H1 (cell line): Measurements from ENCODE around the gene SPRN. TPM values are rescaled to one million over a fixed set of nuclear protein-coding genes. Genes with fewer than 3 reads are reported as not detected.

Source experiments
- CREB1 ChIP-seq: IDR thresholded peaks from 2 replicates; pipeline ENCODE4 v1.6.1; 2012; ENCODE audit warnings: inconsistent platforms
- HDAC6 ChIP-seq: IDR thresholded peaks from one replicate; pipeline ENCODE4 v1.7.1; 2012; ENCODE audit warnings: low read depth, mild to moderate bottlenecking, inconsistent platforms, low read length, moderate library complexity
- KDM4A ChIP-seq: IDR thresholded peaks from one replicate; pipeline ENCODE4 v1.7.1; 2012; ENCODE audit warnings: low read depth, mild to moderate bottlenecking, moderate library complexity, low read length, inconsistent platforms; ENCODE audit not compliant: severe bottlenecking
- KDM5A ChIP-seq: fragments of 200-600 bp; IDR thresholded peaks from 2 replicates; pipeline ENCODE4 v1.7.1; 2012; ENCODE audit warnings: mild to moderate bottlenecking, low read length, inconsistent platforms, mixed read lengths
- SAP30 ChIP-seq: fragments of 300-600 bp; sonication (generic); IDR thresholded peaks from 2 replicates; pipeline ENCODE4 v1.7.1; 2012; ENCODE audit warnings: low read length, moderate library complexity, mild to moderate bottlenecking, inconsistent platforms; ENCODE audit not compliant: insufficient read depth, insufficient replicate concordance
- USF2 ChIP-seq: IDR thresholded peaks from 2 replicates; pipeline ENCODE4 v1.6.1; 2011; ENCODE audit warnings: low read length, improper control_type of control experiment
- ZNF274 ChIP-seq: IDR thresholded peaks from 2 replicates; pipeline ENCODE4 v1.7.0; 2012; ENCODE audit warnings: low read length, borderline replicate concordance; ENCODE audit errors: extremely low read depth
- polyA plus RNA-seq, 7 experiments: library from polyadenylated mRNA; depleted of rRNA in 3 of 7; stranded (reverse) in 5 of 7; unstranded in 2 of 7; fragments of >200 nt in 5 of 7; fragments of 200-250 nt in 2 of 7; gene quantifications; 1 replicate in 5 of 7; 2 replicates in 1 of 7; 4 replicates in 1 of 7; pipeline versions ENCODE4 v1.2.1 to v1.2.3, GENCODE V29; 2011 to 2013; ENCODE audit warnings: missing spikeins in 2 of 7, mixed read lengths in 2 of 7
- total RNA-seq: library from RNA; stranded (reverse); fragmentation: NEBNext Ultra II Directional; extraction: Animal tissue kit (Norgen Biotek cat#: 25700); gene quantifications from 2 replicates; pipeline ENCODE4 v1.2.1, GENCODE V29; 2021

Gene SPRN
- total and polyA plus RNA-seq, 2 of the 8 experiments (the other 6 are each of a cell fraction or from before 2014, with no cell fraction given) = 0.23 to 0.24 TPM

- TF ChIP-seq KDM4A (no peak), ZNF274 (no peak), HDAC6 (no peak), KDM5A (no peak), USF2 (no peak), SAP30 (no peak), CREB1 (no peak)
Measured at GRCh38 chr10:133460208-133460769, 35.9 kb upstream of the SPRN start (continued).
